ENCODE results near the gene PDE11A. TPM values are rescaled to one million over a fixed set of nuclear protein-coding genes. Genes with fewer than 3 reads are reported as not detected.

PDE11A gene
- total RNA-seq, 4 donors from 2014 or later = under 0.01 to 0.58 (median under 0.01) TPM; not detected in 1

DNA sequence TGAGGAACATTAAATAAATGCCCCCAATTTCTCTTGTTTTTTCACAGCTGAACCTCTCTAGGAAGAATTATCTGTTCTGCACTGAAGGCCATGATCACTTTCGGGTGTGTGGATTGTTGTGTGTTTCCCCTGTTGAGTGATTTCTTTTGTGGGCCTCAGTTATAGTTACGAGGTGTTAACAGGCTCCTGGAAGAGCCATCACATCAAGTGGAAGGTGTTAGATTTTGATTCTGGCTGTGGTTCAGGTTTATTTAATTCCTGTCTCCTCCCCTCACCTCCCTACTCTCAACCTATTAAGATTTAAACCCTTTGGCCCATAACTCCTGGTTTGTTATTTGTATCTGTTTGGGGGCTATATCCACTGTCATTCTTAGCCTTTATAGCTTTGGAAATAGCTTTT, 497.2 kb downstream of the PDE11A start:
- TF ChIP-seq, protein P1, sequence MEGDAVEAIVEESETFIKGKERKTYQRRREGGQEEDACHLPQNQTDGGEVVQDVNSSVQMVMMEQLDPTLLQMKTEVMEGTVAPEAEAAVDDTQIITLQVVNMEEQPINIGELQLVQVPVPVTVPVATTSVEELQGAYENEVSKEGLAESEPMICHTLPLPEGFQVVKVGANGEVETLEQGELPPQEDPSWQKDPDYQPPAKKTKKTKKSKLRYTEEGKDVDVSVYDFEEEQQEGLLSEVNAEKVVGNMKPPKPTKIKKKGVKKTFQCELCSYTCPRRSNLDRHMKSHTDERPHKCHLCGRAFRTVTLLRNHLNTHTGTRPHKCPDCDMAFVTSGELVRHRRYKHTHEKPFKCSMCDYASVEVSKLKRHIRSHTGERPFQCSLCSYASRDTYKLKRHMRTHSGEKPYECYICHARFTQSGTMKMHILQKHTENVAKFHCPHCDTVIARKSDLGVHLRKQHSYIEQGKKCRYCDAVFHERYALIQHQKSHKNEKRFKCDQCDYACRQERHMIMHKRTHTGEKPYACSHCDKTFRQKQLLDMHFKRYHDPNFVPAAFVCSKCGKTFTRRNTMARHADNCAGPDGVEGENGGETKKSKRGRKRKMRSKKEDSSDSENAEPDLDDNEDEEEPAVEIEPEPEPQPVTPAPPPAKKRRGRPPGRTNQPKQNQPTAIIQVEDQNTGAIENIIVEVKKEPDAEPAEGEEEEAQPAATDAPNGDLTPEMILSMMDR (IDR thresholded peaks at IDR 0.05) = no peak
- no peak for TF ChIP-seq EP300 (IDR thresholded peaks at IDR 0.05)
- no peak for TF ChIP-seq POLR2A (IDR thresholded peaks at IDR 0.05; ENCODE audit: low read depth)
- no peak overlapping the region for H3K27ac ChIP-seq (replicated peaks in 1 of 4)
- 97% methylated on average over 2 of the region's 2 CpGs for WGBS

DNA sequence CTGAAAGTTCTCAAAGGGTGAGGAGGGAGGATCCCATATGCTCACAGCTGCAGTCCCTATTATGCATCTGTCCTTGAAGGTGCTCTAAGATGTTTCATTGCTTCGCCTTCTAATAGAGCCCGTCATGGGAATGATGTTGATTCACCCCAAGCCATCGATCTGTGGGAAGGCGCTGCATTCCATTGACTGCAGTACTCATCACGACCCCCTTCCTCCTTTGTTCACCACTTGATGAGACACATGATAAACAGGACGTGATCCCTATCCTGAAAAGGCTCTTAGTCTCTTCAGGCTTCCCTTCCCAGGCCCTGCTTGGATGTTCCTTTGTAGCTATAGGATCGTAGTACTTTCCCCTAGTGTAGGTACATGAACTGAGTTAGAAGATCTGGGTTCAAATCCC, 498.2 kb downstream of the PDE11A start:
- no peaks in the 10 kb centered on the region for H3K36me3 ChIP-seq
- H3K4me1 ChIP-seq = peaks cover 0 to 4% (median 0%) of the 10 kb centered on the region in 4 donors
- H3K27ac ChIP-seq (replicated peaks in 1 of 4) = no peak overlapping the region
- no peaks in the 10 kb centered on the region for H3K9me3 ChIP-seq
- intact Hi-C loops (cut with DNase I) = no loop called here
- no peak overlapping the region for H3K4me3 ChIP-seq
- DNase-seq (ENCODE audit: extremely low spot score) = no peak
- TF ChIP-seq EP300 (IDR thresholded peaks at IDR 0.05) (no peak), POLR2A (IDR thresholded peaks at IDR 0.05; ENCODE audit: low read depth) (no peak), POLR2AphosphoS5 (IDR thresholded peaks at IDR 0.05) (no peak)
- TF ChIP-seq, protein P1 (IDR thresholded peaks at IDR 0.05) = no peak
- WGBS = 85% methylated on average over 7 of the region's 7 CpGs
- H3K27me3 ChIP-seq = no peaks in the 10 kb centered on the region

More for the DNA sequence above, 497.2 kb downstream of the PDE11A start:
- no peak for DNase-seq (ENCODE audit: extremely low spot score)
- no peaks in the 10 kb centered on the region for H3K27me3 ChIP-seq
- H3K9me3 ChIP-seq = no peaks in the 10 kb centered on the region
- intact Hi-C loops (cut with DNase I) = no loop called here
- no peak overlapping the region for H3K4me3 ChIP-seq
- H3K36me3 ChIP-seq = no peaks in the 10 kb centered on the region
- H3K4me1 ChIP-seq = peaks cover 0 to 4% (median 0%) of the 10 kb centered on the region in 4 donors

Small RNA genes lying within 50 kb of the gene (small RNA-seq; reads per million reads assigned to genes)
- gene AC011998.1 (0 reads per million in 3 donors), gene RNU6-629P (0 reads per million in 3 donors)

Other genes starting within 250 kb of the PDE11A start
- gene RBM45, start 39.7 kb upstream of the PDE11A start, total RNA-seq = 10 to 100 TPM in 1 of 4 donors, 1 to 10 TPM in 3; 5.6 to 13.7 (median 7.4) TPM
- 1 to 10 TPM; 1.8 to 3.3 (median 2.3) TPM for gene OSBPL6, start 121.7 kb upstream of the PDE11A start, total RNA-seq